Ovary (tissue), 9 donors: ENCODE measurements around the gene SLC7A1. TPM values are rescaled to one million over a fixed set of nuclear protein-coding genes. Genes with fewer than 3 reads are reported as not detected.

ENCODE experiments used
- DNase-seq, 5 donors: peaks; one replicate each; pipeline ENCODE4 v3.0.0-alpha.2; 2019 to 2020
- H3K27ac ChIP-seq, 2 donors: fragments of 200-600 bp; one replicate each; pipeline versions ENCODE4 v1.5.1 to v1.8.0; 2019 to 2022
- H3K27me3 ChIP-seq: fragments of 200-600 bp; one replicate; pipeline ENCODE4 v1.8.0; 2022
- H3K36me3 ChIP-seq: fragments of 200-600 bp; sonication (generic); one replicate; pipeline ENCODE4 v1.5.1; 2019
- H3K4me1 ChIP-seq: one replicate; pipeline ENCODE4 v1.8.1; 2013; ENCODE audit warnings: mild to moderate bottlenecking, moderate library complexity; ENCODE audit not compliant: insufficient read depth
- H3K4me3 ChIP-seq: fragments of 200-600 bp; sonication (generic); one replicate; pipeline ENCODE4 v1.5.1; 2017
- H3K9me3 ChIP-seq, 2 donors: fragments of 200-600 bp in 1 of 2; sonication (generic) in 1 of 2; one replicate each; pipeline versions ENCODE4 v1.5.1 to v1.8.1; 2013 to 2019; ENCODE audit warnings: mild to moderate bottlenecking in 1 of 2, moderate library complexity in 1 of 2
- CTCF ChIP-seq, 3 donors: fragments of 450-650 bp in 2 of 3; fragments of 200-600 bp in 1 of 3; IDR thresholded peaks; one replicate each; pipeline versions ENCODE4 v1.5.1 to v1.8.0; 2016 to 2022; ENCODE audit warnings: antibody characterized with exemption in 3 of 3, mild to moderate bottlenecking in 1 of 3
- EP300 ChIP-seq: sonication (generic); formaldehyde crosslinking; IDR thresholded peaks from one replicate; pipeline ENCODE4 v1.6.1; 2017; ENCODE audit warnings: antibody characterized with exemption
- POLR2A ChIP-seq: fragments of 450-650 bp; IDR thresholded peaks from one replicate; pipeline ENCODE4 v1.6.1; 2017; ENCODE audit warnings: antibody characterized with exemption, mild to moderate bottlenecking, moderate library complexity
- WGBS, 3 donors: extraction: QIAGEN DNeasy Blood & Tissue Kit in 1 of 3; methylation state at CpG; one replicate each; pipeline versions ENCODE4 v1.1.5 to v1.1.7; 2013 to 2017; 5-methylcytosine and 5-hydroxymethylcytosine counted together
- intact Hi-C, 4 donors: fragments of 100-400 bp; cut with DNase I; formaldehyde crosslinking; loops; one replicate each; pipeline versions ENCODE4 v1.11.0 to v1.15.1; 2022 to 2023
- polyA plus RNA-seq, 2 donors: library from polyadenylated mRNA; stranded (reverse); fragments of 200-250 nt in 1 of 2; fragments of 350-450 nt in 1 of 2; fragmentation: Illumina TruSeq in 1 of 2; extraction: RNeasy Lipid Tissue Mini Kit (QIAGEN cat#74804) in 1 of 2; gene quantifications; one replicate each; pipeline ENCODE4 v1.2.3, GENCODE V29; 2013 to 2014
- total RNA-seq, 7 donors: library from RNA; depleted of rRNA in 2 of 7; stranded (reverse); fragments of >200 nt in 2 of 7; fragmentation: NEBNext Ultra II Directional in 3 of 7; extraction: Animal tissue kit (Norgen Biotek cat#: 25700) in 3 of 7; gene quantifications; one replicate each; pipeline versions ENCODE4 v1.1.0 to v1.2.4, GENCODE V29; 2016 to 2023
- donor health status: DM: no; HTN: no; CAD: no; lungs with moderate emphysema.
- donor health status: DM: no; HTN: no; CAD: no.
- donor health status: Bipolar disorder and iron deficiency.
- donor health status: DM: yes; HTN: yes; CAD: no.
- donor health status: DM: no; HTN: no; CAD: no.
- donor health status: DM: yes; HTN: yes; CAD: no.

Gene SLC7A1
- total and polyA plus RNA-seq, 9 donors, result 3.3 to 98.7 (median 14.0) TPM

- DNase-seq, result no peak
- H3K9me3 ChIP-seq, result no peaks in the 10 kb centered on the region
- WGBS, 3 donors, result 89 to 92% (median 92%) methylated on average over 16 of the region's 16 CpGs
- peaks cover 4% of the 10 kb centered on the region for H3K4me1 ChIP-seq
- H3K4me3 ChIP-seq, result no peak overlapping the region
- H3K27me3 ChIP-seq, result no peaks in the 10 kb centered on the region
- no peak for TF ChIP-seq EP300
- no peak for TF ChIP-seq POLR2A
- no peak for TF ChIP-seq CTCF (IDR thresholded peaks at IDR 0.05)
- intact Hi-C loops, result no loop called here
- no peaks in the 10 kb centered on the region for H3K36me3 ChIP-seq
- no peak overlapping the region for H3K27ac ChIP-seq
Observed at GRCh38 chr13:29543230-29544215, 52.0 kb downstream of the SLC7A1 start.

- TF ChIP-seq POLR2A (no peak), EP300 (no peak), CTCF (IDR thresholded peaks at IDR 0.05) (no peak)
- no peaks in the 10 kb centered on the region for H3K9me3 ChIP-seq
- H3K36me3 ChIP-seq, result no peaks in the 10 kb centered on the region
- no peak overlapping the region for H3K27ac ChIP-seq
- H3K27me3 ChIP-seq, result no peaks in the 10 kb centered on the region
- WGBS, 3 donors, result 95 to 96% (median 96%) methylated on average over 8 of the region's 8 CpGs
- H3K4me3 ChIP-seq, result no peak overlapping the region
- no peak for DNase-seq
- intact Hi-C loops, result no loop called here
- peaks cover 4% of the 10 kb centered on the region for H3K4me1 ChIP-seq
Observed at GRCh38 chr13:29542381-29542780, 53.1 kb downstream of the SLC7A1 start.

GRCh38 chr13:29541400-29541799 lies 54.1 kb downstream of the SLC7A1 start:
- DNase-seq, result no peak
- TF ChIP-seq POLR2A (no peak), CTCF (IDR thresholded peaks at IDR 0.05) (no peak), EP300 (no peak)
- intact Hi-C loops, result no loop called here
- WGBS, 3 donors, result 94 to 99% (median 98%) methylated on average over 4 of the region's 4 CpGs
- Histone ChIP-seq H3K36me3 (no peaks in the 10 kb centered on the region), H3K4me3 (no peak overlapping the region), H3K27me3 (no peaks in the 10 kb centered on the region), H3K27ac (no peak overlapping the region), H3K9me3 (no peaks in the 10 kb centered on the region), H3K4me1 (no peaks in the 10 kb centered on the region)

GRCh38 chr13:29540799-29541198 lies 54.7 kb downstream of the SLC7A1 start:
- no peak overlapping the region for H3K4me3 ChIP-seq
- WGBS, 3 donors, result 87 to 91% (median 90%) methylated on average over 5 of the region's 5 CpGs
- no peaks in the 10 kb centered on the region for H3K36me3 ChIP-seq
- intact Hi-C loops, result no loop called here
- no peaks in the 10 kb centered on the region for H3K9me3 ChIP-seq
- DNase-seq, result no peak
- no peak overlapping the region for H3K27ac ChIP-seq
- TF ChIP-seq CTCF (IDR thresholded peaks at IDR 0.05) (no peak), POLR2A (no peak), EP300 (no peak)
- no peaks in the 10 kb centered on the region for H3K4me1 ChIP-seq
- no peaks in the 10 kb centered on the region for H3K27me3 ChIP-seq
